ENCODE results near the gene PPDPF. TPM values are rescaled to one million over a fixed set of nuclear protein-coding genes. Genes with fewer than 3 reads are reported as not detected.
"Not testable (repeated sequence)": the region's sequence is repeated elsewhere in the genome, so short reads cannot be mapped to it uniquely, and the experiment has no call there.

Gene PPDPF
- total RNA-seq, 4 donors from 2014 or later, result 151 to 352 (median 299) TPM

GRCh38 chr20:63478346-63479302 is 41.9 kb upstream of the PPDPF start:
- Histone ChIP-seq H3K9me3 (no peaks in the 10 kb centered on the region), H3K4me1 (peaks cover 3% of the 10 kb centered on the region), H3K36me3 (no peaks in the 10 kb centered on the region), H3K4me3 (no peak overlapping the region), H3K27me3 (peaks cover 97% of the 10 kb centered on the region), H3K27ac (no peak overlapping the region)
- DNase-seq (ENCODE audit: low spot score in 2 of 2), result no peak
- TF ChIP-seq EP300 (IDR thresholded peaks at IDR 0.05) (no peak), POLR2A (IDR thresholded peaks at IDR 0.05) (no peak), CTCF (IDR thresholded peaks at IDR 0.05) (no peak), POLR2AphosphoS5 (IDR thresholded peaks at IDR 0.05) (no peak)
- WGBS, result 87% methylated on average over 15 of the region's 34 CpGs

GRCh38 chr20:63479695-63480419 is 40.7 kb upstream of the PPDPF start:
- not testable (repeated sequence) for DNase-seq (ENCODE audit: low spot score in 2 of 2); H3K9me3 ChIP-seq; H3K4me1 ChIP-seq; H3K36me3 ChIP-seq; H3K27ac ChIP-seq; H3K4me3 ChIP-seq
- 59% methylated on average over 30 of the region's 32 CpGs for WGBS
- H3K27me3 ChIP-seq, result peaks cover 97% of the 10 kb centered on the region

GRCh38 chr20:63481503-63481902 is 39.1 kb upstream of the PPDPF start:
- Histone ChIP-seq H3K4me1 (no peaks in the 10 kb centered on the region), H3K9me3 (no peaks in the 10 kb centered on the region), H3K27me3 (peaks cover 100% of the 10 kb centered on the region), H3K36me3 (no peaks in the 10 kb centered on the region), H3K4me3 (no peak overlapping the region), H3K27ac (no peak overlapping the region)
- no peak for DNase-seq (ENCODE audit: low spot score in 2 of 2)
- TF ChIP-seq POLR2AphosphoS5 (IDR thresholded peaks at IDR 0.05), result no peak
- TF ChIP-seq EP300 (IDR thresholded peaks at IDR 0.05), result no peak
- 46% methylated on average over 12 of the region's 12 CpGs for WGBS

DNA sequence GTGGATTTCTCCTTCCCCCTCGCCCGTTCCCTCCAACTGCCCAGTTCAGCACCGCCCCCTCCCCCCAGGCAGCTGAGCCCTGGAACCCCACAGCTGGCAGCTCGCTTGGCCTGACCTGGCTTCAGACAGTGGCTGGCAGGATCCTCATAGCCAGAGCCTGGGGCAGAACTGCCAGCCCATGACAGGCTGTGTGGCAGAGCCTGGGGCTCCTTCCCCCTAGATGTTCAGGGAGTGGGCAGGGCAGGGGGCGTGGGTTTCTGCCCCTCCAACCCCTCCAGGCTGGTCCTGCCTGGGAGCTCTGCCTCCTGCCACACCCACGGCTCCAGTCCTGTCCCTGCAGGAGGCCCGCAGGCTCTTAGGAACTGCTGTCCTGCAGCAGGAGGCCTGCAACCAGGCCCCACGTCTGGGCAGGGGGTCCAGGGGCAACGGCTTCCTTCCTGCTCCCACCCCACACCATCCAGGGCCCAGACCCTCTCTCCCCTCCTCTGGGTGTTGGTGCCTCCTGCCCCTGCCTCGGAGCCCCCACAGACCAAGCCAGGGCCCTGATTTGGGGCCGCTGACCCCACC is 38.5 kb upstream of the PPDPF start:
- H3K4me3 ChIP-seq, result no peak overlapping the region
- 30% methylated on average over 4 of the region's 11 CpGs for WGBS
- H3K27me3 ChIP-seq, result peaks cover 100% of the 10 kb centered on the region
- TF ChIP-seq CTCF (IDR thresholded peaks at IDR 0.05) (no peak), EP300 (IDR thresholded peaks at IDR 0.05) (no peak)
- DNase-seq (ENCODE audit: low spot score in 2 of 2), result no peak
- no peaks in the 10 kb centered on the region for H3K4me1 ChIP-seq
- no peaks in the 10 kb centered on the region for H3K9me3 ChIP-seq
- no peaks in the 10 kb centered on the region for H3K36me3 ChIP-seq
- no peak overlapping the region for H3K27ac ChIP-seq

GRCh38 chr20:63483834-63484233 is 36.7 kb upstream of the PPDPF start:
- peaks cover 100% of the 10 kb centered on the region for H3K27me3 ChIP-seq
- no peak for DNase-seq (ENCODE audit: low spot score in 2 of 2)

More at GRCh38 chr20:63483834-63484233, 36.7 kb upstream of the PPDPF start:
- Histone ChIP-seq H3K27ac (no peak overlapping the region), H3K9me3 (no peaks in the 10 kb centered on the region), H3K4me3 (no peak overlapping the region), H3K4me1 (peaks cover 3% of the 10 kb centered on the region), H3K36me3 (no peaks in the 10 kb centered on the region)
- WGBS, result 55% methylated on average over 12 of the region's 12 CpGs
- no peak for TF ChIP-seq POLR2AphosphoS5 (IDR thresholded peaks at IDR 0.05)
- TF ChIP-seq EP300 (IDR thresholded peaks at IDR 0.05), result no peak
- no peak for TF ChIP-seq POLR2A (IDR thresholded peaks at IDR 0.05)
- no peak for TF ChIP-seq CTCF (IDR thresholded peaks at IDR 0.05)

Measured in suprapubic skin (tissue), 4 donors.